Measurements from ENCODE around the gene KBTBD6.
"Not testable (repeated sequence)": the region's sequence is repeated elsewhere in the genome, so short reads cannot be mapped to it uniquely, and the experiment has no call there.

The KBTBD6 gene

DNA sequence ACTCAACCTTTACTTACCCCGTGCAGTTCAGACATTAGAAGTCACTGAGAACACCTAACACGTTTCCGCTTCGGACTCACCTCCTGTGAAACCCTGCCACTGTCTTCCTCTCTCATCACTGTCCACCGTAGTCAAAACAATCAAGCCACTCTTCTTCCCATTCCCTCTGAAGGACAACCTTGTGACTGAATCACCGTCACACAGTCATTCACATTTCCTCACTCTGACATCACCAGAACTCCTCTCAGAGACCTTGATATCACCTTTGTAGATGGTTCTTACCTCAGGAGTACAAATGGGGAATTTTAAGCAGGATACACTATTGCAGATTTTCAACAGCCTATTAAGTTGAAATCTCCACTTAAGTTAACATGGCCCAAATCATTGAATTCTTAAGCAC, 1.3 kb upstream of the KBTBD6 start:
- DNase-seq = no peak

DNA sequence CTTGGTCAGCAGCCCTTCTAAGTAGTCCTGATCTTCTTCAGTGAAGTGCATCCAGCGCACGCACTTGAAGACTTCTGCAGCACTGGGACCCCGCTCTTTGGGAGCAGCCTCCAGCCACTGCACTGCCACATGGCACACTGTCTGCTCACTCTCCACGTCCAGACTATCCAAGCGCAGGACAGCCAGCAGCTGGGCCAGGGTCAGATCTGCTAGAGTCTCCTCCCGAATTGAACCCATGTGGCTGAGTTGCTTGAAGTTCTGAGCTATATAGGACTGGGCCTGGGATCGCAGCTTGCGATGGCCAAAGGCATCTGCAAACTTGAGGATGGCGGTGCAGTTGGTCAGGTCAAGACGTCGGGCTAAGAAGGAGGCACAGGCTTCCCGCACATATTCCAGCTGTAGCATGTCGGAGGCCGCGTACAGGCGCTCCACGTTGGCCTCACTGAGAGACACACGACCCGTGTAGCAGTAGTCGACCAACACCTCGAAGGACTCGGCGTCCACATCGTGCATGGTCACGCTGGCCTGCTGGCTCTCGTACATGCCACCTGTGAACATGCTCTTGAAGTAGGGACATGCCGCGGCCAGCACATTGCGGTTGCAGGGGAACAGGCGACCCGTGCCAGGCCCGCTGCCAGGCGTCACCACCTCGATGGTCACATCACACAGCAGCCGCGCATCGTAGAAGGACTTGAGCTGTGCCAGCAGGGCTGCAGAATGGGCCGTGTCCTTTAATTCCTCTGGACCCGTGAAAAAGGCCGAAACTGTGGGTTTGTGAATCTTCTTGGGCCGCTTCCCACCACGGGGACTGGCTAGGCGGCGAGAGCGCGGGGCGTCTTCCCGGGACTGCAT, 716 bp downstream of the KBTBD6 start:
- not testable (repeated sequence) for DNase-seq

DNA sequence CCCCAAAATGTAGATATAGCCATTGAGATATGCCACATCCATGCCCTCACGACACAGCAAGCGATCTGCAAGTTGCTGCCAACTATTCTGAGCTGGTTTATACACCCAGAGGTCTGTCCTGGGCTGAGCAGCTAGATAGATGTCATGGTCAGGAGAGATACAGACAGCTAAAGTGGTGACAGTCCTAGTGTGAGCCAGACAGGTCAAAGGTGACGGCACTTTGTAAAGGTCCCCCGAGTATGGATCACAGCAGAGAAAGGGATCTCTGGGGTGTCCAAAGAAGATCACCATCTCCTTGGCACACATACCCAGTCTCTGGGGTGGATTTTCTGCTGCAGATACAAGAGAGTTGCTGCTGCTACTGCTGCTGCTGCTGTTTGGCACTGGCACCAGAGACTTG, 1.4 kb downstream of the KBTBD6 start:
- not testable (repeated sequence) for DNase-seq

DNA sequence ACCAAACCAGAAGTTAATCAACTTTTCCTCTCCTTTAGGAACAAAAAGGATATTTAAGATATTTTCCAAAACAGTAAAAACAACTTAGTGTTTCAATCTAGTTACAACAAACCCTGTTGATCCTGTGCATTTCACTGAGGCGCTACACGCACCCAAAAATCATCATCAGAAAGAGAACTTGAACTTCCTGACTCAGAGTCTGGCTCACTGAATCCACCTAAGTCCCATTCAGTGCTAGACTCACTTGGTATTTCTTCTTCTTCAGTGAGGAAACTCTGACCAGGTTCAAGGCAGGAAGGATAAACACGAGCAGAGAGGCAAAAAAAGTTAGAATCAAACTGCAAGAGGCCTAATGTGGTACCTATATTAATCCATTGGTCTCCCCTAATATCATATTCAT, 2.2 kb downstream of the KBTBD6 start:
- DNase-seq = no peak

DNA sequence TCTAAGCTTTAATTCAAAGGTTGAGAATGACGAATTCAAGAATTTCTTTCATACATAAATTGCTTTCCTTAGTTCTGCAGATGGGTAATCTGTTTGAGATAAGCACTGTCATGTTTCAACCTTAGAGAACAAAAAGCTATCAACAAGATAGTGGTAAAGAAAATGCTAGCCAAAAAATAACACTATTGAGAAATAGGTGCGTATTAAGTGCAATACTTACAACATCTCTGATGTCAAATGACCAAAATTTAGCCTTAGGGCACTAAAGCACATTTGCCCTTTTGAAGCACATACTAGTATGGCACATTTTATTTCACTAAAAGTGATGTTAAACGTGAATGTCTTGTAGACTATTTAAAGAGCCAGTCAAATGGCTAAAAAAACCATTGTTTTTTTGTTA, 4.9 kb downstream of the KBTBD6 start:
- no peak for DNase-seq

DNA sequence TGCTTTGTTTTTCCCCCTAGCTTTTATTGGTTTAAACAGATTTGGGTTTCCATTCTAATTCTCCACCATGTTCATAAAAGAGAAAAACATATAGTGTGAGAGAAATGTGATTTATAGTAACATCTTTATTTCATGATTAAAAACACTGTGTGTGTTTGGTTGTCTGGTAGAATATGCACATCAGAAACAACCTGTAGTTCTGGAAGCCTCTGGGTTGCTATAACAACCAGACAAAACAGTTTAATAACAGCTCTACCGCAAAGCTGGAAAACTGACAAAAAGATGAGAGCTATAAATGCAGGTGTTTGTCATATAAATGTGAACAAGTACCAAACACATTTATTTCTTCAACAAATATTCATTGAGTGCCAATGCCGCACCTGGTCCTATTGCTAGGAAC, 9.8 kb downstream of the KBTBD6 start:
- DNase-seq = no peak

DNA sequence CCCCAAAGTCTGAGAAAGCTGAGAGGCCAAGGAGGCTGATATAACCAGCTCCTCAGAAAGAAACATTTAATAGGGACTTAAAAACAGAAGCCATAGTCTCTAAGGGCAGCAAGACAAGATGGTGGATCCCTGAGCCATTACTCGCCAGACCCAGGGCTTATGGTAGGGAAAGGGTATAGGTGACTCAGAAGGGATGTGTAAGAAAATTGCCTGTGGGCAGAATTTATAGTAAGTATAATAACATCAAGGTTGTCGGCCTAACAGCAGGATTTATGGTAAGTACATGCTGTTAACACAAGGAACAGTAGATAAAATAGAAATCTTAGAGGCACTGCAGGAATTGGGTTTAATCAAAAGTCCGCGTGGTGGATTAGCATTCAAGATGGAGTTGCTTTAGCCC, 14.7 kb downstream of the KBTBD6 start:
- DNase-seq = no peak

DNA sequence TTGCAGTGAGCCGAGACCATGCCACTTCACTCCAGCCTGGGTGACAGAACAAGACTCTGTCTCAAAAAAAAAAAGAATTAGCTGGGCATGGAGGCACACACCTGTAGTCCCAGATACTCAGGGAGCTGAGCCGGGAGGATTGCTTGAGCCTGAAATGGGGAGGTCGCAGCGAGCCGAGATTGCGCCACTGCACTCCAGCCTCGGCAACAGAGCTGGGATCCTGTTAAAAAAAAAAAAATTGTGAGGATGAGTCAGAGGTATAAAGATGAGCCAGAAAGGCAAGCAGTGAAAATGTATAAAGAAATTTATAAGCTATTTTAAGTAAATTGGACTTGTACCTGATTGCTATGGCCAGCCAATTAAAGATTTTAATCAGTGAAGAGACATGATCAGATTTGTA, 21.1 kb downstream of the KBTBD6 start:
- DNase-seq = no peak

DNA sequence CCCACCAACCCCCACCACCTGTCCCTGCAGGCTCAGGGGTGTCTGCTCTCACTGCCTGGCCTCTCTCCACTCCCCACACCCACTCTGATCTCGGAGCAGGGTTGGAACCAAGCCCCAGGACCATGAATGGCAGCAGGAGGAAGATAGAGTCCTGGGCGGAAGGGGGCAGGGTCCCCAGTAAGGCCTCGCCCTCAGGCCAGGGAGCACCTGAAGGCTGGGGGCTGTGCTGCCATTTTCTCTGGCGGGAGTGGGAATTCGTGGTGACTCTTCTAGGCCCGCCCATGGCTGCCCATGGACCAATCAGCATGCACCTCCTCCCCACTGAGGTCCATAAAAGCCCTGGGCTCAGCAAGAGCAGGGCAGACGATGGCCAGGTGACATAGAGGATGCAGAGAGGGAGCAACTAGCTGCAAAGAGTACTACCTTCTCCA, 25.0 kb downstream of the KBTBD6 start:
- DNase-seq = no peak

DNA sequence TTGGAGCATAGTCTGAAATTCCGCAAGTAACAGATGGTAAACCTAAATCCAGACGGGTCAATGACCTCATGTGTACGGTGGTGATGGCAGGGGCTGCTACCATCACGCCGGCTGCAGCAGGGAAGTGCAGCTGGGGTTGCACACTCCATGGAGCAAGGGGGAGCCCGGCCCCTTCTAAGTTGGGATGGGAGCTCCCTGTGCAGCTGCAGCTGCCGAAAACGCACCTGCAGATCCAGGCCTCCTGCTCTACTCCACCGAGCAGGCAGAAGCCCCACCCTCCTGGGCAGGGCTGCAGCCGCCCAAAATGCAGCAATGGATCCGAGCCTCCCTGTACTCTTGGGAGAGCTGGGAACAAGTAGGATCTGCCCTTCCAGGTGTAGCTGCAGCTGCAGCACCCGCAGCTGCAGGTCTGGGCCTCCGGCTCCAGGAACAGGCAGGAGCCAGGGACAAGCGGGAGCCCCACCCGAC, 25.5 kb downstream of the KBTBD6 start:
- no peak for DNase-seq

DNA sequence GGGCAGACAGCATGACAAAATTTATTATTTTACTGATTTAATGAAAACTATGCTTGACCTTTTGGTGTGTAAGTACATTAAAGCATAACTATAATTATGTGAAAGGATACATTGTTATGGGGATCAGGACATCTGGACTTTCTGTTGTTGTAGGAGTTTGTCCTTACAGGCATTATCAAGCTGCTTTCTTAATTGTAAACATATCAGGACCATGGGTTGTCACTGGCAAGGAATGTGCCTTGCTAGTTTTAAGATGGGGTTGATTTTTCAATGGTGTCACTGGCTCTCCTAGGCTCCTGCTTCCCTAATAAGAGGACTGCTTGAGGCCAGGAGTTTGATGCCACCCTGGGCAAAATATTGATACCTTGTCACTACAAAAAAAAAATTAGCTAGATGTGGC, 32.6 kb downstream of the KBTBD6 start:
- DNase-seq = no peak

DNA sequence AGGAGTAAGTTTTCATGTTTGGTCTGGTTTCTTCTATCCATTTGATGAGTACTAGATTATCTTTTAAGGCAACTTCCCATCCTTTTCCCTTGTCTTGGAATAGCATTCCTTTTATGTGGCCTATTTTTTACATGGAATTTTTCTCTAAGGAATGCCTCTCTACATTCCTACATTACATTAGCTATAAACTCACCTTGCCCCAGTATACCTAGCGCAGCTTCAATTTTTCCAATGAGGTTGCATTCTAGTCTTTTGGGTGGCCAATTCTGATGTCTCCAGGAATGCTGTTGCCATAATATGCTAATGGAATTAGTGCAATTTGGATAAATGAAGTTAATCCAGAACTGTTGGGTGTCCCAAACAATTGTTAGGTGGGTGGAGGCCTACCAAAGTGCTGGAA, 33.8 kb downstream of the KBTBD6 start:
- DNase-seq = no peak

DNA sequence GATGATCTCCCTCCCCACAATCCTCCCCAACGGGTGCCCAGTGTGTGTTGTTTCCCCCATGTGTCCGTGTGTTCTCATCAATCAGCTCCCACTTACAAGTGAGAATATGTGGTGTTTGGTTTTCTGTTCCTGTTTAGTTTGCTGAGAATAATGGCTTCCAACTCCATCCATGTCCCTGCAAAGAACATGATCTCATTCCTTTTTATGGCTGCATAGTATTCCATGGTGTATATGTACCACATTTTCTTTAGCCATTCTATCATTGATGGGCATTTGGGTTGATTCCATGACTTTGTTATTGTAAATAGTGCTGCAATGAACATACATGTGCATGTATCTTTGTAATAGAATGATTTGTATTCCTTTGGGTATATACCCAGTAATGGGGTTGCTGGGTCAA, 36.9 kb downstream of the KBTBD6 start:
- not testable (repeated sequence) for DNase-seq

DNA sequence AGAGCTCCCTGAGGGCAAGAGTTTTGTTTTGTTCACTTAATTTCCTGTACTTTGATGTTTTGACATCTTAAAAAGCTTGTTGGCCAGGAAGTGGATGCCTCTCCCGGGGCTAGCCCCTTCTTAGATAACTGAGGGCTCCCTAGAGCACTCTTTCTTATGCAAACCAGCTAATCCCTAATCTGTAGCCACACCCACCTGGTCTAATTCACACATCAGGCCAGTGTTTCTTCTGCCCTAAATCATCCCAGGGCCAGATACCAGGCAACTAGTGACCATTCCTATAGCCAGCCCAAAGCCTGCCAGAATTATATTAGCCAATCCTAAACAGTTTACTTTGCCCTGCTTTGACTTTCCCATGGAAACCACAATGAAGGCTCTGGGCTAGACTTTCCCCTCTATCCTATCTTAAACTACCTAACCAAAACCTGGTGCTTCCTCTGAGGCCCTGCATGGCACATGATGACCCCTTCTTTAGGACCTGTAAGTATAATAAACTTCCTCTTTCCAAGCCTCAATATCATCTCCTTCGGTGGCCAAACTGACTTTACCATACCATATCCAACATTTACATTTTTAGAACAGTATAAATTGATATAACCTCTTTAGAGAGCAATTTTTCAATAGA, 46.5 kb downstream of the KBTBD6 start:
- no peak for DNase-seq

DNA sequence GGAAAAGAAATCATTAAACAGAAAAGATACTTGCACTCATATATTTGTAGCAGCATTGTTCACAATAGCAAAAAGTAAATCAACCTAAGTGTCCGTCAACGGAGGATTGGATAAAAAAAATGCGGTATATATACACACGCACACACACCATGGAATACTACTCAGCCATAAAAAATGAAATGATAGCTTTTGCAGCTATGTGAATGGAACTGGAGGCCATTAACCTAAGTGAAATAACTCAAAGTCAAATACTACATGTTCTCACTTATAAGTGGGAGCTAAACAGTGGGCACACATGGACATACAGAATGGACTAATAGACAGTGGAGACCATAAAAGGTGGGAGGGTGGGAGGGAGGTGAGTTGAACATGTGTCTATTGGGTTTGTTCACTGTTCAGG, 52.9 kb downstream of the KBTBD6 start:
- no peak for DNase-seq

All from effector CD8-positive, alpha-beta T cell (primary cell).